OCI-LY3 (cell line): ENCODE results near the gene BAG1.
A peak's percentile ranks its signal among the peaks of the same experiment; 100 is the strongest.

Source experiments
- H2AFZ ChIP-seq: fragments of 200-600, 300-600 bp; shearing (Covaris generic); 2 replicates; pipeline ENCODE4 v1.6.0; 2014; ENCODE audit warnings: antibody characterized with exemption, low read depth, low read length
- H3K27ac ChIP-seq: fragments of 200-600, 300-600 bp; sonication (generic); 2 replicates; pipeline ENCODE4 v1.5.1; 2014; ENCODE audit warnings: mild to moderate bottlenecking, low read length, moderate library complexity, mixed read lengths
- H3K27me3 ChIP-seq: fragments of 200-600, 300-600 bp; sonication (generic); 2 replicates; pipeline ENCODE4 v1.6.1; 2014; ENCODE audit warnings: low read depth, low read length, mixed read lengths
- H3K36me3 ChIP-seq: fragments of 200-600, 300-600 bp; sonication (generic); replicated peaks from 2 replicates; pipeline ENCODE3; 2014; ENCODE audit warnings: low read depth, low read length, mixed read lengths
- H3K4me1 ChIP-seq: fragments of 300-600, 200-600 bp; sonication (generic); 2 replicates; pipeline ENCODE4 v1.6.1; 2014; ENCODE audit warnings: low read length, mixed read lengths
- H3K4me2 ChIP-seq: fragments of 200-600, 300-600 bp; sonication (generic); 2 replicates; pipeline ENCODE4 v1.6.1; 2014; ENCODE audit warnings: low read length, mixed read lengths
- H3K4me3 ChIP-seq: fragments of 300-600, 200-600 bp; sonication (generic); 2 replicates; pipeline ENCODE4 v1.5.1; 2014; ENCODE audit warnings: antibody characterized with exemption, mild to moderate bottlenecking, low read length, moderate library complexity
- H3K79me2 ChIP-seq: fragments of 300-600, 200-600 bp; shearing (Covaris generic); 2 replicates; pipeline ENCODE4 v1.6.1; 2014; ENCODE audit warnings: mild to moderate bottlenecking, low read length, mixed read lengths
- H3K9ac ChIP-seq: fragments of 300-600, 200-600 bp; shearing (Covaris generic); 2 replicates; pipeline ENCODE4 v1.6.0; 2014; ENCODE audit warnings: mild to moderate bottlenecking, low read length, moderate library complexity
- H3K9me3 ChIP-seq: fragments of 200-600, 300-600 bp; shearing (Covaris generic); 2 replicates; pipeline ENCODE4 v1.6.1; 2014; ENCODE audit warnings: low read length, mixed read lengths; ENCODE audit not compliant: insufficient read depth
- H4K20me1 ChIP-seq: fragments of 200-600, 300-600 bp; sonication (generic); 2 replicates; pipeline ENCODE4 v1.6.1; 2016; ENCODE audit warnings: low read length, mixed read lengths; ENCODE audit not compliant: insufficient read depth
- CTCF ChIP-seq: fragments of 200-600, 300-600 bp; sonication (generic); IDR thresholded peaks from 2 replicates; pipeline ENCODE4 v1.5.1; 2014; ENCODE audit warnings: antibody characterized with exemption, low read length, low read depth
- EZH2phosphoT487 ChIP-seq: fragments of 200-600 bp; shearing (Covaris generic); IDR thresholded peaks from 2 replicates; pipeline ENCODE4 v1.6.1; 2018; ENCODE audit warnings: antibody characterized with exemption, mixed run types, low read depth

Gene BAG1

GRCh38 chr9:33230756-33231622, 33.5 kb downstream of the BAG1 start:
- Histone ChIP-seq H3K79me2 (no peaks in the 10 kb centered on the region), H3K9ac (no peak overlapping the region), H3K36me3 (no peaks in the 10 kb centered on the region), H3K4me1 (peaks cover 36% of the 10 kb centered on the region), H3K27ac (no peak overlapping the region), H3K9me3 (no peaks in the 10 kb centered on the region), H3K4me2 (no peak overlapping the region), H3K4me3 (no peak overlapping the region), H4K20me1 (no peaks in the 10 kb centered on the region), H3K27me3 (no peaks in the 10 kb centered on the region), H2AFZ (no peak overlapping the region)
- no peak for TF ChIP-seq EZH2phosphoT487
- no peak for TF ChIP-seq CTCF

GRCh38 chr9:33229359-33230114, 35.0 kb downstream of the BAG1 start:
- Histone ChIP-seq H3K27me3 (no peaks in the 10 kb centered on the region), H3K36me3 (no peaks in the 10 kb centered on the region), H3K27ac (no peak overlapping the region), H3K9ac (no peak overlapping the region), H3K4me3 (no peak overlapping the region), H3K9me3 (no peaks in the 10 kb centered on the region), H2AFZ (0 out of 2 replicates have a peak overlapping the region, but pooled peaks have one; percentile 76), H3K4me1 (peaks cover 45% of the 10 kb centered on the region), H3K79me2 (no peaks in the 10 kb centered on the region), H4K20me1 (no peaks in the 10 kb centered on the region), H3K4me2 (peak overlapping the region; percentile 25; the same call in 1 of the 2 replicates)
- TF ChIP-seq EZH2phosphoT487 (no peak), CTCF (peak; percentile 48)

- Histone ChIP-seq H3K4me1 (peaks cover 49% of the 10 kb centered on the region), H3K4me2 (peak overlapping the region; percentile 25), H3K27me3 (no peaks in the 10 kb centered on the region), H3K27ac (no peak overlapping the region), H3K4me3 (no peak overlapping the region), H3K9ac (no peak overlapping the region), H4K20me1 (no peaks in the 10 kb centered on the region), H2AFZ (peak overlapping the region; percentile 76; the same call in 1 of the 2 replicates), H3K36me3 (no peaks in the 10 kb centered on the region), H3K79me2 (no peaks in the 10 kb centered on the region), H3K9me3 (no peaks in the 10 kb centered on the region)
- TF ChIP-seq CTCF = no peak
- no peak for TF ChIP-seq EZH2phosphoT487
Observed at GRCh38 chr9:33228606-33229005, 35.9 kb downstream of the BAG1 start.

- no peak overlapping the region for H2AFZ ChIP-seq
- H3K4me1 ChIP-seq = peaks cover 58% of the 10 kb centered on the region
- H3K4me2 ChIP-seq = peak overlapping the region; percentile 59
- H3K9ac ChIP-seq = peak overlapping the region; percentile 30; the same call in 1 of the 2 replicates
- no peaks in the 10 kb centered on the region for H3K36me3 ChIP-seq
- H3K9me3 ChIP-seq = no peaks in the 10 kb centered on the region
- H4K20me1 ChIP-seq = no peaks in the 10 kb centered on the region
- H3K27ac ChIP-seq = peak overlapping the region; percentile 95
- peak overlapping the region; percentile 55; the same call in 1 of the 2 replicates for H3K4me3 ChIP-seq
- no peaks in the 10 kb centered on the region for H3K27me3 ChIP-seq
- H3K79me2 ChIP-seq = no peaks in the 10 kb centered on the region
- TF ChIP-seq EZH2phosphoT487 (no peak), CTCF (no peak)
Observed at GRCh38 chr9:33227741-33228140, 36.8 kb downstream of the BAG1 start.
